Neural progenitor cell (in vitro differentiated cells): ENCODE measurements around the gene PARN.

ENCODE experiments used
- CTCF ChIP-seq: fragments of 200-600 bp; sonication (generic); IDR thresholded peaks from 2 replicates; pipeline ENCODE4 v1.5.1; 2017; ENCODE audit warnings: antibody characterized with exemption, mild to moderate bottlenecking
- EZH2 ChIP-seq: fragments of 200-600 bp; sonication (generic); IDR thresholded peaks from 2 replicates; pipeline ENCODE4 v1.6.1; 2017; ENCODE audit warnings: antibody characterized with exemption, mild to moderate bottlenecking, moderate library complexity
- EZH2phosphoT487 ChIP-seq: fragments of 200-600 bp; sonication (generic); IDR thresholded peaks from 2 replicates; pipeline ENCODE4 v1.6.1; 2017; ENCODE audit warnings: antibody characterized with exemption

- TF ChIP-seq EZH2phosphoT487 (no peak), CTCF (no peak), EZH2 (no peak)
Measured at GRCh38 chr16:14501331-14502255, 128.5 kb downstream of the PARN start.
